ENCODE results near the gene SIRT1.

SIRT1 gene

DNA sequence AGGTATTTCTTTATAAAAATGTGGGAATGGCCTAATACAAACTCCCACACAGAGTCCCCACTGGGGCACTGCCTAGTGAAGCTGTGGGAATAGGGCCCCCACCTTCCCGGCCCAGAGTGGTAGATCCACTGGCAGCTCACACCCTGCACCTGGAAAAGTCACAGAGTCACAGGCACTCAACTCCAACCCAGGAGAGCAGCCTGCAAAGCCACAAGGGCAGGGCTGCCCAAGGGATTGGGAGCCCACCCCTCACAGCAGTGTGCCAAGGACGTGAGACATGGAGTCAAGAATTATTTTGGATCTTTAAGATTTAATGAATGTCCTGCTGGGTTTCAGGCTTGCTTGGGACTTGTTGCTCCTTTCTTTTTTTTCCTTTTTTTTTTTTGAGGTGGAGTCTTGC lies 41.2 kb upstream of the SIRT1 start:
- no peak for TF ChIP-seq CTCF (conservative IDR thresholded peaks at IDR 0.05)
- TF ChIP-seq ZFX (IDR thresholded peaks at IDR 0.05): no peak
- H3K27ac ChIP-seq: no peak overlapping the region

DNA sequence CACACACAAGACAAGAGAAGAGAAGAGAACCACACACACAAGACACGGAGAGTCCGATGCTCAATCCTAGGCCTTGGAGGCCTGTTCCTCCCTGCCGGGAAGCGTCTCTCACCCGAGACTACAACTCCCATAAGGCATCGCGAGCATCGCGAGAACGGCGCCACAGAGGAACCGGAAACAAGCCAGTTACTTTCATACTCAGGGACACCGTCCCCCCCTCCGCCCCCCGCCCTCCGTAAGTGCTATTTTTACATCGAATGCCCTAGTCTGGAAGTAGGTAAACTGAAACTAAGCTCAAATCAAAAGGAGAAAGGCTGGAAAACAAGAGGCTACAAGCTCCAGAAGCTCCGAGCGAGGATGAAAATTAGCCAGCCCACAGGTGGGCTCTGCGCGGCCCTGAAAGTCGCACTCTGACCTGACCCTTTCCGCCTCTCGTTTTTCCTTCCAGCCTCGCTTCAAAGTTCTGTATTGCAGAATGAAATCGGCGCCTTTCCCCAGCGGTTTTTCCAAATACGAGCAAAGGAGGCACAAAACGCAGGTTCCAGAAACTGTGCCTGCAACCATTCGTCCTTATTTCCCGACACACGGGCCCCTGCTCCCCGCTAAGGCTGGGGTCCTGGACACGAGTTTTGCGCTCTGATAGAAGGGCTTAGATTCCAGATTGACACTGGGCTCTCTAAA lies 35.0 kb upstream of the SIRT1 start:
- peak overlapping the region; percentile 77 for H3K27ac ChIP-seq
- TF ChIP-seq CTCF (conservative IDR thresholded peaks at IDR 0.05): no peak
- peak; percentile 68; the same call in 1 of the 2 replicates for TF ChIP-seq ZFX (IDR thresholded peaks at IDR 0.05)

GRCh38 chr10:67851186-67851585 lies 33.3 kb upstream of the SIRT1 start:
- H3K27ac ChIP-seq: no peak overlapping the region
- TF ChIP-seq CTCF (conservative IDR thresholded peaks at IDR 0.05): no peak
- no peak for TF ChIP-seq ZFX (IDR thresholded peaks at IDR 0.05)

- TF ChIP-seq ZFX (IDR thresholded peaks at IDR 0.05) (no peak), CTCF (conservative IDR thresholded peaks at IDR 0.05) (no peak)
- H3K27ac ChIP-seq: no peak overlapping the region
These were observed 31.7 kb upstream of the SIRT1 start for GRCh38 chr10:67852761-67853160.

GRCh38 chr10:67853512-67853911 lies 30.9 kb upstream of the SIRT1 start:
- TF ChIP-seq CTCF (conservative IDR thresholded peaks at IDR 0.05): no peak
- TF ChIP-seq ZFX (IDR thresholded peaks at IDR 0.05): no peak
- H3K27ac ChIP-seq: no peak overlapping the region

- TF ChIP-seq CTCF (conservative IDR thresholded peaks at IDR 0.05) (no peak), ZFX (IDR thresholded peaks at IDR 0.05) (no peak)
- no peak overlapping the region for H3K27ac ChIP-seq
These were observed 25.5 kb upstream of the SIRT1 start for GRCh38 chr10:67858971-67859370.

- TF ChIP-seq CTCF (conservative IDR thresholded peaks at IDR 0.05): no peak
- TF ChIP-seq ZFX (IDR thresholded peaks at IDR 0.05): no peak
These were observed 22.6 kb upstream of the SIRT1 start for GRCh38 chr10:67861750-67862432.

More at GRCh38 chr10:67861750-67862432, 22.6 kb upstream of the SIRT1 start:
- H3K27ac ChIP-seq: no peak overlapping the region
